NB4 (cell line): ENCODE measurements around the gene DRC7.

Experiments used
- DNase-seq: peaks from one replicate; pipeline ENCODE4 v3.0.0; 2010; ENCODE audit warnings: low read depth
- H3K4me3 ChIP-seq: one replicate; pipeline ENCODE4 v1.5.1; 2011; ENCODE audit warnings: mild to moderate bottlenecking, low read depth, low read length, moderate library complexity
- MAX ChIP-seq: IDR thresholded peaks from 2 replicates; pipeline ENCODE4 v1.6.1; 2011; ENCODE audit warnings: low read depth, low read length
- MYC ChIP-seq: IDR thresholded peaks from 2 replicates; pipeline ENCODE4 v1.6.1; 2011; ENCODE audit warnings: low read depth, low read length
- POLR2A ChIP-seq: IDR thresholded peaks from 2 replicates; pipeline ENCODE4 v1.6.1; 2011; ENCODE audit warnings: mild to moderate bottlenecking; ENCODE audit not compliant: insufficient read length; ENCODE audit errors: extremely low read depth
- TF ChIP-seq, protein P1 (sequence below): IDR thresholded peaks from one replicate; pipeline ENCODE4 v1.5.1; 2012; ENCODE audit warnings: low read depth, low read length

The DRC7 gene

DNA sequence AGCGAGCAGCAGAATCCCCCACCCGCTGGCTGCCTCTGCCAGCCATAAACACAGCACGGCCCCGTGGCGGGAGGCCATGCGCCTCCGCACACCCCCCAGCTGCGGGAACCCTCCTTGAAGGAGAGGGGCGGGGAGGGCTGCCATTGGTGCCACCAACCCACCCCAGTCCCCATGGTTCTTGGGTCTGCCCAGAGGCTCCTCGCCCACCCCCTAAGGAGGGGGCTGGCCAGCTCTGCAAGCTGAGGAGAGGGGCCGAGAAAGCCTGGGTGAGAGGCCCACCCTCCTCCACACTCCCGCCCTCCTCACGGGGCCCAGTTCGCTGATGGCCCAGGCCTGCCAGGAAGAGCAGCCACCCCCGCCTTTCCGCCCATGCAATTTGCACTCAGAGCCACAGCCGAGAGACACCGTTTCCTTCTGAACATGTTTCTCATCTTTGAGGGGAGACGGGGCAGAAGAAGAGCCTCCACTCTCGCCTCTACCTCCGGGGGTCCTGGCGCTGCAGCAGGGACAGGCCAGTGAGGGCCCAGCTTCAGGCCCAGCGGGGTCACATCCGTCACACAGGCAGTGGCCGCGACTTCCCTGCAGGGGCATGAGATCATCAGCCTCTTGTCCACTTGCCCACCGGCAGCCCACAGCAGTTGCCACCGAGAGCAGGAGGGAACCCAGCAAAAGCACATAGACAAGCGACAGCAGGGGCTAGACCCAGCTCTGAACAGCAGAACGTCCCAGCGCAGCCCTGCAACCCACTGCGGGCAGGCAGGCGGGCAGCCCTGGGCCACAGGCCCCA is 63.9 kb downstream of the DRC7 start:
- no peak for DNase-seq
- TF ChIP-seq POLR2A (no peak), MAX (no peak)
- H3K4me3 ChIP-seq: no peak overlapping the region

GRCh38 chr16:57759131-57759530 is 64.5 kb downstream of the DRC7 start:
- TF ChIP-seq, protein P1, sequence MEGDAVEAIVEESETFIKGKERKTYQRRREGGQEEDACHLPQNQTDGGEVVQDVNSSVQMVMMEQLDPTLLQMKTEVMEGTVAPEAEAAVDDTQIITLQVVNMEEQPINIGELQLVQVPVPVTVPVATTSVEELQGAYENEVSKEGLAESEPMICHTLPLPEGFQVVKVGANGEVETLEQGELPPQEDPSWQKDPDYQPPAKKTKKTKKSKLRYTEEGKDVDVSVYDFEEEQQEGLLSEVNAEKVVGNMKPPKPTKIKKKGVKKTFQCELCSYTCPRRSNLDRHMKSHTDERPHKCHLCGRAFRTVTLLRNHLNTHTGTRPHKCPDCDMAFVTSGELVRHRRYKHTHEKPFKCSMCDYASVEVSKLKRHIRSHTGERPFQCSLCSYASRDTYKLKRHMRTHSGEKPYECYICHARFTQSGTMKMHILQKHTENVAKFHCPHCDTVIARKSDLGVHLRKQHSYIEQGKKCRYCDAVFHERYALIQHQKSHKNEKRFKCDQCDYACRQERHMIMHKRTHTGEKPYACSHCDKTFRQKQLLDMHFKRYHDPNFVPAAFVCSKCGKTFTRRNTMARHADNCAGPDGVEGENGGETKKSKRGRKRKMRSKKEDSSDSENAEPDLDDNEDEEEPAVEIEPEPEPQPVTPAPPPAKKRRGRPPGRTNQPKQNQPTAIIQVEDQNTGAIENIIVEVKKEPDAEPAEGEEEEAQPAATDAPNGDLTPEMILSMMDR: no peak
- no peak for TF ChIP-seq MAX
- no peak for TF ChIP-seq MYC
- TF ChIP-seq POLR2A: no peak
- DNase-seq: no peak
- H3K4me3 ChIP-seq: no peak overlapping the region

DNA sequence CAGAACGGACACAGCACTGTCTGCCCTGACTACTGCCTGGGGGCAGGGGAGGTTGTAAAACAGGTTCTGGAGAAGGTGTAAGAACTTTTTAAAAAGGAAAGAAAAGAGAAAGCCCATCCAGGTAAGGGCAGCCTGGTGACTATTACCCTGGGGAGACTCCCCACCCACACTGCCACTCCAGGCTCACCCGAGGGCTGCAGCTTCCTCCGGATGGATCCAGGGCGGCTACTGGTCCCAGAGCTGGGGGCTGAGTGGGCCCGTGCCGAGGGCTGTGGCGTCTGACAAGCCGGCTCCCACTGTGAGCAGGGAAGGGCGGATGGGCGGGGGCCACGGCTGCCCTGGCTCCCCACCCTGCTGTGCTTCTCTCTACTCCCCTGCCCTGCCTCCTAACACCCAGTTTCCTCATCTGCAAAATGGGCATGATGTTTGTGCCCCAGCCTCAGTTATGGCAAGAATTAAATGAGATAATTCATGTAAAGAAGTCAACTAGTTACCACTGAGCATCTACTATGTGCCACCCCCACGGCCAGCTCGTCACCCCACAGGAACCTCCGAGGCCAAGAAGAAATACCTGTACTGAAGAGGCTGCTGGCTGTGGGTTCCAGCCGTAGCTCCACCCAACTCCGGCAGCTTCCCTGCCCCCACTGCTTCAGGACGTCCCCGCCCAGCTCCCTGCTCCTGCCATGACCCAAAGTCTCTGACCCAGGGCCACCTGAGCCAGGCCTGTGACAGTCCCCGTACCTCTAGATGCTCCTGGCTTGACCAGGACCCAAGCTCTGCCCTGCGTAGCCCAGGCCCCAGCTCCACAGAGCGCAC is 65.1 kb downstream of the DRC7 start:
- no peak overlapping the region for H3K4me3 ChIP-seq
- TF ChIP-seq MAX (no peak), MYC (no peak), POLR2A (no peak)
- TF ChIP-seq, protein P1: no peak
- DNase-seq: no peak

DNA sequence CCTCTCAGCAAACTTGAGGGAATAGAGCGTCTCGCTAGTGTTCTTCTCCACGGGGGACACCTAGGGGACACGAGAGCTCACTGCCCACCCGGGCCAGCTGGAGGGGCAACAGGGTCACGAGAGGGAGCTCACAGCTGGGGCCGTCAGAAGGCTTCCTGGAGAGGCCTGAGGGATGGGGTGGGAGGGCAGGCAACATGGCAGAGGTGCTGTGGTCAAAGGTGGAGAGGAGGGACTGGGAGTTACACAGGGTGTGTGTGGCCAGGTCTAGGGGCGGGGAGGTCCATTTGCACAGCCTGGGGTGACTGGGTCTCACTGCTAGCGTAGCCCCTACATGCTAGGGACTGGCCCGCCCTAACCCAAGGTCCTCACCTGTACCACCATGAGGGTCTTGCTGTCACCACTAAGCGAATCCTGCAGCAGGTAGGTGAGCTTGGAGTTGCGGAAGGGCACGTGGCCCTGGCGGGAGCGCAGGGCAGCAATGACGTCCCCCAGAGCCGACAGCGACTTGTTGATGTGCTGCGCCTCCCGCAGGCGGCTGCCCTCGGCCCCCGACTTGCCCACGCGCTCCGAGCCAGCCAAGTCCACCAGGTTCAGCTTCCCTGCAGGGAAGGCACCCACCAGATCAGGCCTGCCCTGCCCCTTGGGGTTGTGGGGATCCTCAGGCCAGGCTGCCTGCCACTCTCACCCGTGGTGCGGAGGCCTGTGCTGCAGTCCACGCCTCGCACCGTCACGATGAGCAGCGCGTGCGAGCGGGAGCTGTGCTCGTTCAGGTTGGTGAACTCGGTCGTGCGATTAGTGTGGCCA is 66.0 kb downstream of the DRC7 start:
- TF ChIP-seq MAX (no peak), POLR2A (no peak), MYC (no peak)
- TF ChIP-seq, protein P1: no peak
- no peak for DNase-seq
- H3K4me3 ChIP-seq: no peak overlapping the region

DNA sequence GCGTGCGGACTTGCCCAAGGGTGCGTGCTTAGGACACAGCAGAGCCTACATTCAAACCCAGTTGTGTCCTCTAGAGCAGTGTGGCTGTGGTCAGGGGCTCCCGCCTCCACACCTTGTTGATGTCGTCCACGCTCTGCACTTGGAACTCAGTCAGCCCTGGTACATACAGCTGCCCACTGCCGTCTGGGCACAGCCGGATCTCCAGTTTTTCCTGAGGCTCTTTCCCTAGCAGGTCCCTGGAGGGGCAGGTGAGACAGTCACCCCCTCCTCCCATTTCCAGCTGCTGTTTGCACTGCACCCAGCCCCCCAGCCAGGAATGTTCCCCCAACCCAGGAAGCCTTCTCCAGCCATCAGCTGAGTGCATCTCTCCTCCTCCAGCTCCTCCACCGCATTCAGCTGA is 66.7 kb downstream of the DRC7 start:
- no peak for DNase-seq
- TF ChIP-seq POLR2A: no peak
- no peak for TF ChIP-seq MAX
- TF ChIP-seq, protein P1: no peak
- no peak for TF ChIP-seq MYC
- no peak overlapping the region for H3K4me3 ChIP-seq

DNA sequence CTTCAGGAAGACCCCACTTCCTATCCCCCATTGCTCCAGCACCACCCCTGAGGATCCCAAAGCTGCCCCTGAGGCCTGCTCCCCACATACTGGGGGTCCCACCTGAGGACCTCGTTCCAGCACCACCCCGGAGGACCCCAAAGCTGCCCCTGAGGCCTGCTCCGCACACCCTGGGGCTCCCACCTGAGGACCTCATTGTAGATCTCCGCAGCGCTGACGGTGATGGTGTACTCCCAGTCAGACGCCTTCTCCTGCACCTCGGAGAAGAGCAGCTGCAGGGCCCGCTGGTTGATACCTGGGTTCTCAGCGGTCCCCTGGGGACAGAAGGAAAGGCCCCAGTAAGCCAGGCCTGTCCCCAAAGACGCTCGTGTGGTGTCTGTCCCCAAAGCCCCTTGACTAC is 67.4 kb downstream of the DRC7 start:
- H3K4me3 ChIP-seq: no peak overlapping the region
- no peak for DNase-seq
- TF ChIP-seq POLR2A (no peak), MYC (no peak), MAX (no peak)
- TF ChIP-seq, protein P1: no peak
